ENCODE results near the gene SPTSSB.

DNA sequence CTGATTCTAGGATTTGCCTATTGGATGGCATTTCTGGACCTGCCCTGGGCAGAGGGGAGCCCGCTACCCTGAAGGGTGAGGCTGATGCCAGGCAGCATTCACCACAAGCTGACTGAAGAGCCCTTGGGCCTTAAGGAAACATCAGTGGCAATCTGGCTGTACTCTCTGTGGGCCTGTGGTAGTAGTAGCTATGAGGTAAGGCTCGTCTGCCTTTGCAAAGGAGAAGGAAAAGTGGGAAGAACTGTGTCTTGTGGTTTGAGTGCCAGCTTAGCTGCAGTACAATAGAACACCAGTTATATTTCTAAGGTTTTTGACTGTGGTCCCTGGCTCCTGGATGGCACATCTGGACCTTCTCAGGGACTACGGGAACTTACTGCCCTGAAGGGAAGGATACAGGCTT is 51.5 kb downstream of the SPTSSB start:
- TF ChIP-seq, protein P1, sequence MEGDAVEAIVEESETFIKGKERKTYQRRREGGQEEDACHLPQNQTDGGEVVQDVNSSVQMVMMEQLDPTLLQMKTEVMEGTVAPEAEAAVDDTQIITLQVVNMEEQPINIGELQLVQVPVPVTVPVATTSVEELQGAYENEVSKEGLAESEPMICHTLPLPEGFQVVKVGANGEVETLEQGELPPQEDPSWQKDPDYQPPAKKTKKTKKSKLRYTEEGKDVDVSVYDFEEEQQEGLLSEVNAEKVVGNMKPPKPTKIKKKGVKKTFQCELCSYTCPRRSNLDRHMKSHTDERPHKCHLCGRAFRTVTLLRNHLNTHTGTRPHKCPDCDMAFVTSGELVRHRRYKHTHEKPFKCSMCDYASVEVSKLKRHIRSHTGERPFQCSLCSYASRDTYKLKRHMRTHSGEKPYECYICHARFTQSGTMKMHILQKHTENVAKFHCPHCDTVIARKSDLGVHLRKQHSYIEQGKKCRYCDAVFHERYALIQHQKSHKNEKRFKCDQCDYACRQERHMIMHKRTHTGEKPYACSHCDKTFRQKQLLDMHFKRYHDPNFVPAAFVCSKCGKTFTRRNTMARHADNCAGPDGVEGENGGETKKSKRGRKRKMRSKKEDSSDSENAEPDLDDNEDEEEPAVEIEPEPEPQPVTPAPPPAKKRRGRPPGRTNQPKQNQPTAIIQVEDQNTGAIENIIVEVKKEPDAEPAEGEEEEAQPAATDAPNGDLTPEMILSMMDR (IDR thresholded peaks at IDR 0.05) = no peak
- TF ChIP-seq POLR2A (IDR thresholded peaks at IDR 0.05) = no peak

All from esophagus squamous epithelium (tissue), 4 donors.